Naive thymus-derived CD8-positive, alpha-beta T cell (primary cell): Measurements from ENCODE around the gene CTBP1. TPM values are rescaled to one million over a fixed set of nuclear protein-coding genes. Genes with fewer than 3 reads are reported as not detected.
A peak's percentile ranks its signal among the peaks of the same experiment; 100 is the strongest.

Experiments
- ATAC-seq, 2 donors: fragments of 150-1000 bp; cut with Tn5 transposase in 1 of 2; sonication (Bioruptor Pico), chemical (Tn5 transposase) in 1 of 2; 1 replicate in 1 of 2; 2 replicates in 1 of 2; pipeline ENCODE4 v1.10.0; 2021; ENCODE audit warnings: mild to moderate bottlenecking in 2 of 2, moderate library complexity in 2 of 2
- POLR2A ChIA-PET: fragments of 350-600 bp; sonication (Branson Sonifier 250); formaldehyde crosslinking; loops from one replicate; lab custom pipeline; 2021; ENCODE audit warnings: antibody characterized with exemption; lab: Charles Lee
- DNase-seq, 10 donors: peaks; one replicate each; pipeline versions ENCODE4 v3.0.0 to v3.0.0-alpha.2; 2020 to 2022
- H3K27ac Mint-ChIP-seq, 10 donors: one replicate each; pipeline ENCODE4 v1.8.0; 2020 to 2022; ENCODE audit warnings: mild to moderate bottlenecking in 10 of 10, mixed read lengths in 10 of 10, moderate library complexity in 4 of 10, inconsistent platforms in 1 of 10
- H3K27me3 Mint-ChIP-seq, 5 donors: one replicate each; pipeline ENCODE4 v1.8.0; 2021 to 2022; ENCODE audit warnings: mixed read lengths in 5 of 5
- H3K36me3 Mint-ChIP-seq, 3 donors: one replicate each; pipeline ENCODE4 v1.8.0; 2020 to 2022; ENCODE audit warnings: mixed read lengths in 3 of 3, mild to moderate bottlenecking in 2 of 3, inconsistent platforms in 1 of 3
- H3K4me1 Mint-ChIP-seq, 4 donors: one replicate each; pipeline ENCODE4 v1.8.0; 2021 to 2022; ENCODE audit warnings: mixed read lengths in 4 of 4
- H3K4me3 Mint-ChIP-seq, 10 donors: one replicate each; pipeline ENCODE4 v1.8.0; 2020 to 2022; ENCODE audit warnings: mild to moderate bottlenecking in 10 of 10, mixed read lengths in 10 of 10, moderate library complexity in 6 of 10, inconsistent platforms in 1 of 10
- H3K9me3 Mint-ChIP-seq, 9 donors: one replicate each; pipeline ENCODE4 v1.8.0; 2020 to 2022; ENCODE audit warnings: mixed read lengths in 9 of 9, mild to moderate bottlenecking in 3 of 9, inconsistent platforms in 1 of 9, moderate library complexity in 1 of 9
- polyA plus RNA-seq, 3 donors: library from polyadenylated mRNA; unstranded; fragments of 300-500 nt; fragmentation: Illumina TruSeq; gene quantifications; one replicate each; pipeline ENCODE4 v1.2.3, GENCODE V29; 2021
- total RNA-seq, 8 experiments: library from RNA in 2 of 8; stranded (reverse) in 2 of 8; gene quantifications; one replicate each; pipeline ENCODE4 v1.2.3 and lab custom pipeline; 2021 to 2026

CTBP1 gene
- total and polyA plus RNA-seq, 5 experiments from 2014 or later = 51.0 to 193 (median 104) TPM

DNA sequence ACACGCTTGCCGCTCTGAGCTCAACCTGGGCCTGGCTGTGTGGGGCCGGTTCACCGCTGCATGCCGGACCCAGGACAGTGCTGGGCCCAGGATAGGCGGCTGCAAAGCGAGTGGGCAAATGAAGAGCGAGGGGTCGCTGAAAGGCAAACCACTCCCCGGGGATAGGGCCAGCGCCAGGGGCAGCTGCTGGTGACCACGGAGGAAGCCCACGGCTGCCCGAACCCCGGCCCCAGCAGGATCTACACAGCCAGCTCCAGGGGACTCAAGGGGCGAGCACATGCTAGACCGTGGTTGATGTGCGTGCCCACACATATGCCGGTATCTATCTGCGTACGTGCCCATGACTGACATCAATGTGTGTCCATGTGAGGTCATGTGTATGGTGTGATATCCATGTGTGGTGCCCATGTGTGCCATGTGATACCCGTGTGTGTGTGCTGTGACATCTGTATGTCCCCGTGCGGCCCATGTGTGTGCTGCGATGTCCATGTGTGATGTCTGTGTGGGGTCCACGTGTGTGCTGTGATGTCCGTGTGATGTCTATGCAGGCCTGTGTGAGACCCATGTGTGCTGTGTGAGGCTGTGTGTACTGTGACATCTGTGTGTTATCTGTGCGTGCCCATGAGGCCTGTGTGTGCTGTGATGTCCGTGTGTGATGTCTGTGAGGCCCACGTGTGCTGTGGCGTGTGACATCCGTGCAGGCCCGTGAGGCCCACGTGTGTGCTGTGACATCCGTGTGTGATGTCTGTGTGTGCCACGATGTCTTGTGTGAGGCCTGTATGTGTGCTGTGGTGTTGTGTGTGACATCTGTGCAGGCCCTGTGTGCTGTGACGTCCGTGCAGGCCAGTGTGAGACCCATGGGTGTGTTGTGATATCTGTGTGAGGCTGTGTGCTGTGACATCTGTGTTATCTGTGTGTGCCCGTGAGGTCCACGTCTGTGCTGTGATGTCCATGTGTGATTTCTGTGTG, 24.8 kb downstream of the CTBP1 start:
- H3K9me3 Mint-ChIP-seq = no peaks in the 10 kb centered on the region
- H3K27me3 Mint-ChIP-seq = no peaks in the 10 kb centered on the region
- peaks cover 0 to 55% (median 7%) of the 10 kb centered on the region in 3 donors for H3K36me3 Mint-ChIP-seq
- DNase-seq (no peak), ATAC-seq (no peak)
- H3K27ac Mint-ChIP-seq = peak overlapping the region in 8 of 10 donors; percentile 9 to 78 (median 66)
- no peak overlapping the region for H3K4me3 Mint-ChIP-seq
- POLR2A ChIA-PET = no interaction called here
- peaks cover 5 to 33% (median 22%) of the 10 kb centered on the region in 4 donors for H3K4me1 Mint-ChIP-seq

DNA sequence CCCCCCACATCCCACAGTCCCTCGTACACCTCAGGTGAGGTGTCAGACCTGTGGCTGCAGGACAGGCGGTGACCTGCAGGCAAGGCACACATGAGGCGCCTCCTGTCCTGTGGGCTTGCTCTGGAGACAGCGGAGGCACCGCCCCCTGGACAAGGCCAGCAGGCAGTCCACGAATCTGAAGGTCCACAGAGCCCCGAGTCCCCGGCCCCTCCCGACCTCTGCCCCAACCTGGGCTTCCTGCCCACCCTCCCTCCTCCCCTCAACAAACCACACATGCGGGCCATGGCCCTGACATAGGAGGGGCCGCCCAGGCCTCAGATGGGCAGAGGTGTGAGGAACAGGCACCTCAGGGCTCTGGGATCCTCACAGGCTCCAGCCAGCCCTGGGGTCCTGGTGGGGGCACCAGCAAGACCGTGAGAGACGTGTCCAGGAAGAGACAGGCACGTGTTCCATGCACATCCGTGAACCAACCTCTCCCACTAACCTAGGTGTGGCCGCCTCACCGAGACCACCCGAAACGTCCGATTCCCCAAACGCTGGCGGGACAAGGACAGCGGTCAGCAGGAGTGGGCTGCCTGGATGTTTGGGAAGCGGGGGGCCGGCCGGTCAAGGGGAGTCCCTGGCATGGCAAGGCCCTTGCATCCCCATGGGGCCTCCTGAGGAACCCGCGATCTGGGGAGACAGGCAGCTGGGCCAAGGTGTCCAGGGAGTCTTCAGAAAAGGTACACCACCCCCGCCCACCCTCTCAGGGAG, 25.8 kb downstream of the CTBP1 start:
- Mint-ChIP-seq H3K36me3 (peaks cover 0 to 56% (median 10%) of the 10 kb centered on the region in 3 donors), H3K9me3 (no peaks in the 10 kb centered on the region), H3K4me1 (peaks cover 14 to 41% (median 28%) of the 10 kb centered on the region in 4 donors), H3K27ac (peak overlapping the region in 2 of 10 donors; percentile 40 to 66), H3K4me3 (no peak overlapping the region), H3K27me3 (no peaks in the 10 kb centered on the region)
- POLR2A ChIA-PET = interaction anchor here (1.0 kb wide), 1 partner anchor 20 kb away, joined by 4 read pairs; no protein-coding TSS in a partner anchor
- ATAC-seq = no peak
- DNase-seq = peak in 1 of 10 donors; percentile 3

DNA sequence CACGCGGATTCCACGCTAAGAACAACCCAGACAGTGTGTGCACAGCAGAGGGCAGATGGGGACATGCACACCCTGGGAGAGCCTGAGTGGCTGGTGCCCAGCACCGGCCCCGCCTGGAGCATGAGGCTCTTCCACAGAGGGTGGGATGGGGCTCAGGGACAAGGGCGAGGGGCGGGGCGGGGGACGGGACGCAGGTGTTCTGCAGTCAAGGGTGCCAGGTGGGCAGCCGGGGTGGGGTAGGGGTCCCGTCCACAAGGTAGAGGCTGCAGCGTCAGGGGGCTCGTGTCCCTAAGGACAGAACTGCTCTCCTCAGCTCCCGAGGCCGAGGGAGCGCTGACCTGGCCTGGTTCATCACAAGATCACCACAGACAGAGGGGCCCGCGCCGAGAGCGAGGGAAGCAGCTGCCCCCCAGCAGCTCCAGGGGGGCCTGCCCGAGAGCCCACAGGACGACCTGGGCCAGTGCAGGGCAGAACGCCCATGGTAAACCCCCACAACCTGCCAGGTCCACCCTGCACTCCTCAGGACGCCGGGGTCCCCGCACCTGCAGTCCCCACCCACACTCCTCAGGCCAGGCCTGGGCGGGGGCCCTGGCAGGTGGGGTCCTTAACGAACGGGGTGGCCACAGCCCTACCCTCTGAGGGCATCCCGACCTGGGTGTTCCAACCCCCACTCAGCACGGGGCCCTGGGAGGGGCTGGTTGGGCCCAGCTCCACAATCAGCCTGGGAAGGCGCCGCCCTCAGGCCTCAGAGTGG, 26.7 kb downstream of the CTBP1 start:
- Mint-ChIP-seq H3K4me3 (no peak overlapping the region), H3K27ac (peak overlapping the region in 4 of 10 donors; percentile 50 to 73 (median 62)), H3K27me3 (no peaks in the 10 kb centered on the region), H3K36me3 (peaks cover 0 to 52% (median 10%) of the 10 kb centered on the region in 3 donors), H3K4me1 (peaks cover 23 to 43% (median 31%) of the 10 kb centered on the region in 4 donors), H3K9me3 (no peaks in the 10 kb centered on the region)
- POLR2A ChIA-PET = interaction anchor here (1.0 kb wide), 1 partner anchor 20 kb away, joined by 4 read pairs; no protein-coding TSS in a partner anchor
- ATAC-seq (no peak), DNase-seq (no peak)

DNA sequence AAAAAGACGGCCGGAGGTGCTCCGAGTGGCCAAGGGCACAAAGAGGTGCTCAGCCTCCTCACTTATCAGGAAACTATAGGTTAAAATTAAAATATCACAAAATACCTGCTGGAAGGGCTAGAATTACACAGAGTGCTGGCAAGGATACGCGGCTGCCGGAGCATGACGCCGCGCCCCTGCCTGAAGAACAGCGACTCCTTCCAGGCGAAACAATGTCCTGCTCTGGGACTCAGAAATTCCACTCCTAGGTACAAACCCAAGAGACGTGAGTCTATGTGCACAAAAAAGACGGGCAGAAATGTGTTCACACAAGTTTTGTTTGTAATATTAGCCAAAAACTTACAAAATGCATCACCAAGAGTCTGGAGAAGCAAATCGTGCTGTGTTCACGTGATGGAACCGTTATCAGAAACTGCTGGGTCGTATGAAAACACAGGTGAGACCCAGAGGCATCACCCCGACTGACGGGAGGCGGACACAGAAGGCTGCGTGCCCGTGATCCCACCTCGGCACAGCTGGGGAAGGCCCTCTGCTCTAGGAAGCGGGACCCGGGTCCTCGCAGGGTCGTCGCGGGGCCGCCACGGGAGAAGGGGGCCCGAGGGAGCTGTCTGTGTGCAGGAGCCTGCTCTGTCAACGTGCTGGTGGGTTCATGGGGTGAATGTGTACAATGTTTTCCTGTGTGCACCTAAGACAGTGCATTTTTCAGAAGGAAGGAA, 27.6 kb downstream of the CTBP1 start:
- POLR2A ChIA-PET = no interaction called here
- H3K36me3 Mint-ChIP-seq = peaks cover 0 to 51% (median 10%) of the 10 kb centered on the region in 3 donors
- no peaks in the 10 kb centered on the region for H3K9me3 Mint-ChIP-seq
- H3K27me3 Mint-ChIP-seq = no peaks in the 10 kb centered on the region
- H3K4me3 Mint-ChIP-seq = peak overlapping the region in 1 of 10 donors; percentile 10
- ATAC-seq = no peak
- peak overlapping the region in 5 of 10 donors; percentile 14 to 73 (median 50) for H3K27ac Mint-ChIP-seq
- no peak for DNase-seq
- peaks cover 30 to 48% (median 39%) of the 10 kb centered on the region in 4 donors for H3K4me1 Mint-ChIP-seq

DNA sequence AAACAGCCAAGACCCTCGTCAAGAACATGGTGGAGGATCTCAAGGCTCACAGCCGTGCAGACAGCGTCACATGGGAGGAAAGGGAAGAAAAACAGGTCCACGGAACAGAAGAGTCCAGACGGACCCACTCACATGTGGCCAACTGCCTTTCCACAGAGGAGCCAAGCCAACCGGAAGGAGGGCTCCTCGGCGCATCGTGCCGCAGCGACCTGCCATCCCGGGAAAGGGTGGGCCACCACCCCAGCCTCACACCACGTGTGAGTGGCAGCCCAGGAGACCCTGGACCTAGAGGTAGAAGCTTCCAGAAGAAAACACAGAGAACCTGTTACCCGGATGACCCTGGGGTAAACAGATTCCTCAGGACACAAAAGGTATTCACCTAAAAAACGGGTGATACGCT, 28.4 kb downstream of the CTBP1 start:
- H3K4me3 Mint-ChIP-seq = no peak overlapping the region
- H3K27ac Mint-ChIP-seq = no peak overlapping the region
- no peaks in the 10 kb centered on the region for H3K9me3 Mint-ChIP-seq
- H3K27me3 Mint-ChIP-seq = no peaks in the 10 kb centered on the region
- peaks cover 0 to 47% (median 10%) of the 10 kb centered on the region in 3 donors for H3K36me3 Mint-ChIP-seq
- ATAC-seq (no peak), DNase-seq (no peak)
- POLR2A ChIA-PET = interaction anchor here (0.7 kb wide), 1 partner anchor 39 kb away, joined by 3 read pairs; no protein-coding TSS in a partner anchor
- peaks cover 30 to 55% (median 44%) of the 10 kb centered on the region in 4 donors for H3K4me1 Mint-ChIP-seq

DNA sequence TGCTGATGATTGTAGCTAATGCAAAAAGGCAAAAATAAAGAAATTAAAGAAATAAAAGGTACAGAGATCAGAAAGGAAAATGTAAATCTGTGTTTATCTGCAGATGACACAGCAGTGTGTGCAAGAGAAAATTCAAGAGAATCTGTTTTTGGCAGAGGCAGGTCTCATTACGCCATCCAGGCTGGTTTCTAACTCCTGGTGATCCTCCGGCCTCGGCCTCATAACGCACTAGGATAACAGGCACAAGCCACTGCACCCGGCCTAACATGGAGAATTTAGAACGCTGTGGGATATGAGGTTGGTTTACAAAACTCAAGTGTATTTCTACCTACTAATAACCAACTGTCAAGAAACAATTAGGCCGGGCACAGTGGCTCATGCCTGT, 29.4 kb downstream of the CTBP1 start:
- peaks cover 28 to 59% (median 45%) of the 10 kb centered on the region in 4 donors for H3K4me1 Mint-ChIP-seq

DNA sequence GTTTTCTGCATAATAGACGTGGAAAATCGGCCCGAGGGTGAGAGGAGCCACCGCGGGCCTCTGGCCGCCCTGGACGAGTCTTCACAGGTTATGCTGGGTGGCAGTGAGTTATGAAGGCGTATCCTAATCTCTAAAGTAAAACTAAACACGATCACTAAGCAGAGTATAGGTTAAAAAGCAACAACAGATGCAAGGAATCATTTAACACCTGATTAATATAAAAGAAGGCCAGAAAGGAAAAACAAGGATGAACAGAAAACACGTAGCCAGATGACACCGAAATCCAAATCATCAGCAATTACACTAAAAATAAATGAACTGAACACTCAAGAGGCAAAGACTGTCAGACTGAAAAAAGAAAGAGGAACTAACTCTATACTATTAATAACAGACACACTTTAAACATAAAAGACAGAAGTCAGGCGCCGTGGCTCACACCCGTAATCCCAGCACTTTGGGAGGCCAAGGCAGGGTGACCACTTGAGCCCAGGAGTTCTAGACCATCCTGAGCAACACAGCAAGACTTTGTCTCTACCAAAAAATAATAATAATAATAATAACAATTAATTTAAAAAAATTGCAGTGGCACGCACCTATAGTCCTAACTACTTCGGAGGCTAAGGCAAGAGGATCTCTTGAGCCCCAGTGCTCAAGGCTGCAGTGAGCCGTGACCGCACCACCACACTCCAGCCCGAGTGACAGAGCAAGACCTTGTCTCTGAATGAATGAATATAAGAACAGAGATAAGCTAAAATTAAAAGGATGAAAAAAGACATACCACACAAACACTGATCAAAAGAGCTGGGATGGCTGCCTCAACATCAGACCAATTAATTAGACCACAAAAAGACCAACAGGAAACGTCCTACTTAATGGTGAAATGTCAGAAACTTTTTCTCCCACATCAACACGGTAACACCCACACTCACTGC, 30.0 kb downstream of the CTBP1 start:
- H3K36me3 Mint-ChIP-seq = peaks cover 0 to 33% (median 6%) of the 10 kb centered on the region in 3 donors
- H3K27me3 Mint-ChIP-seq = no peaks in the 10 kb centered on the region
- DNase-seq (no peak), ATAC-seq (no peak)
- H3K9me3 Mint-ChIP-seq = no peaks in the 10 kb centered on the region
- peaks cover 24 to 54% (median 43%) of the 10 kb centered on the region in 4 donors for H3K4me1 Mint-ChIP-seq
- H3K4me3 Mint-ChIP-seq = peak overlapping the region in 6 of 10 donors; percentile 5 to 84 (median 22)
- POLR2A ChIA-PET = no interaction called here
- peak overlapping the region; percentile 18 to 85 (median 66) for H3K27ac Mint-ChIP-seq

More for the DNA sequence above, 29.4 kb downstream of the CTBP1 start:
- no peak for DNase-seq
- Mint-ChIP-seq H3K27ac (peak overlapping the region in 7 of 10 donors; percentile 0 to 84 (median 65)), H3K36me3 (peaks cover 0 to 39% (median 7%) of the 10 kb centered on the region in 3 donors), H3K4me3 (peak overlapping the region in 4 of 10 donors; percentile 5 to 65 (median 34)), H3K9me3 (no peaks in the 10 kb centered on the region), H3K27me3 (no peaks in the 10 kb centered on the region)
- POLR2A ChIA-PET = no interaction called here
- ATAC-seq = no peak

DNA sequence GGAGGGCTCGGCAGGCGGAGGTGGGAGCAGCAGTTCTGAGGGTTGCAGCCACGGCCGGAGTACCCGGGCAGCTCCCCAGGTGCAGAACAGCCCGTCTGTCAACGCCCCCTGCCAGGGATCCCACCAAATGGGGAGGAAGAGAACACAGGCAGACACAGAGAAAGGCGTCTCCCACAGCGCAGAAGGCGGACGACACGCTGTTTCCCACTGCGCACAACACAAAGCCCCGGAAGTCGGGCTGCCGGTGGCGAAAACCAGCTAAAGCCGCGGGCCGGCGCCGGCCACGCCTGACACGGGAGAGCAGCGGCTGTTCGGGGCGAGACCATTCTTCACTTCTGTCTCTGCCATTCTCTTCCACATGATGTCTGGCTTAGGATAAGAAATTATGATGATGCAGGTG, 31.6 kb downstream of the CTBP1 start:
- ATAC-seq = no peak
- Mint-ChIP-seq H3K27me3 (no peaks in the 10 kb centered on the region), H3K4me1 (peaks cover 24 to 52% (median 41%) of the 10 kb centered on the region in 4 donors)

DNA sequence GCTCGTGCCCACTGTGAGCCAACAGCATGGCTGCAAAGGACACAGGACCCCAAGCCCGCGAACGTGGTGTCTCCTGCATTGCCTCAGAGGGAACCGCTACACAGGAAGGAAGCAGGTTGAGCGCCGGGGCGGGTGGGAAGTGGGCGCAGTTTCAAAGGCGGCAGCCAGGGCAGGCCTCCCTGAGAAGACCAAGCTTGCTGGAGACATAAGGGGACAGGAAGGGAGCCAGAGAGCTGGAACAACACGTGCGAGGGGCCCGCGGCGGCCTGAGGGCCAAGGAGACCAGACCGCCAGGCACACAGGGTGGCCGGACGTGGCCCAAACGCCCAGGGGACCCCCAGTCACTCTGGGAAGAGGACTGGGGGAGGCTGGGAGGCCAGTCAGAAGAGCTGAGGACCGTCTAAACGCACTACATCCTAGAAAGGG, 32.0 kb downstream of the CTBP1 start:
- Mint-ChIP-seq H3K4me1 (peaks cover 23 to 52% (median 41%) of the 10 kb centered on the region in 4 donors), H3K36me3 (peaks cover 0 to 37% (median 6%) of the 10 kb centered on the region in 3 donors), H3K9me3 (no peaks in the 10 kb centered on the region), H3K4me3 (peak overlapping the region; percentile 57 to 79 (median 74)), H3K27me3 (no peaks in the 10 kb centered on the region), H3K27ac (peak overlapping the region in 9 of 10 donors; percentile 43 to 85 (median 71))
- DNase-seq (peak; percentile 45 to 82 (median 70)), ATAC-seq (peak; percentile 96 to 99)
- POLR2A ChIA-PET = interaction anchor here (0.5 to 3.2 kb wide), 7 partner anchors 15 to 130 kb away, joined by 3 to 16 read pairs (median 4); partner anchors contain the start of gene UVSSA

More for the DNA sequence above, 31.6 kb downstream of the CTBP1 start:
- peak overlapping the region; percentile 48 to 77 (median 72) for H3K4me3 Mint-ChIP-seq
- no peak for DNase-seq
- H3K9me3 Mint-ChIP-seq = no peaks in the 10 kb centered on the region
- H3K36me3 Mint-ChIP-seq = peaks cover 0 to 35% (median 6%) of the 10 kb centered on the region in 3 donors
- POLR2A ChIA-PET = interaction anchor here (1.0 to 3.2 kb wide), 6 partner anchors 15 to 129 kb away, joined by 3 to 16 read pairs (median 4); partner anchors contain the start of gene UVSSA
- H3K27ac Mint-ChIP-seq = peak overlapping the region; percentile 3 to 86 (median 75)

DNA sequence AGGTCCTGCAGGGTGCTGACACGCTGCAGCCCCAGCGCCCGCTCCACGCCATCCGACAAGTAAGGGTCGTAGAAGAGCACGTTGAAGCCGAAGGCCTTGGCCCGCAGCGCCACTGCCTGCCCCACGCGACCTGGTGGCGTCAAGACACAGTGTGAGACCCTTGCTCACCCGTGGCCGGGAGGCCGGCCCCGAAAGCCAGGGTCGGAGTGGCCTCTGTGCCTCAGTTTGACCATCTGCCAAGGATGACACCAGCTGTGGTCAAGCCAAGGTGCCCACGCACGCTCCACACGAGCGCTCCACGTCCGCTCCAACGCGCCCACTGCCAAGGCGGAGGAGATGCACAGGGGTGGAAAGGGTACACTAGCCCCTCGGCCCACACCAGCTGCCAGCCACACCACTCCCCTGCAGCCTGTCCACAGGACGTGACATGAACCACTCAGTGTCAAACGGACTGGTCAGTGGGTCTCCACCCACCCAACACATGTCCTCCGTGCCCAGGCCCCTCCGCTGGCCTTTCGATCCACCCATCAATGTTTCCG, 32.8 kb downstream of the CTBP1 start:
- ATAC-seq = no peak
- H3K27me3 Mint-ChIP-seq = no peaks in the 10 kb centered on the region

More for the DNA sequence above, 32.8 kb downstream of the CTBP1 start:
- Mint-ChIP-seq H3K9me3 (no peaks in the 10 kb centered on the region), H3K4me3 (peak overlapping the region in 8 of 10 donors; percentile 43 to 77 (median 73)), H3K4me1 (peaks cover 20 to 50% (median 39%) of the 10 kb centered on the region in 4 donors), H3K36me3 (peaks cover 0 to 36% (median 6%) of the 10 kb centered on the region in 3 donors), H3K27ac (peak overlapping the region in 7 of 10 donors; percentile 29 to 85 (median 75))
- POLR2A ChIA-PET = interaction anchor here (0.5 to 3.2 kb wide), 5 partner anchors 14 to 131 kb away, joined by 3 to 16 read pairs (median 4); partner anchors contain the start of gene UVSSA
- no peak for DNase-seq
